PFSK-1 (cell line): ENCODE results near the gene IGHMBP2.

ENCODE experiments used
- FOXP2 ChIP-seq: optimal IDR thresholded peaks from 2 replicates; pipeline ENCODE3; 2011; ENCODE audit warnings: borderline replicate concordance, control low read depth, inconsistent platforms; ENCODE audit not compliant: insufficient read depth; ENCODE audit errors: extremely low read length, extremely low read depth
- POLR2AphosphoS5 ChIP-seq: IDR thresholded peaks from 2 replicates; pipeline ENCODE4 v1.6.1; 2012; ENCODE audit warnings: low read depth, mild to moderate bottlenecking, control low read depth, low read length, moderate library complexity
- SIN3A ChIP-seq: IDR thresholded peaks from 2 replicates; pipeline ENCODE4 v1.6.1; 2012; ENCODE audit warnings: mild to moderate bottlenecking, low read length, moderate library complexity, borderline replicate concordance; ENCODE audit not compliant: insufficient read depth
- TAF1 ChIP-seq: IDR thresholded peaks from 2 replicates; pipeline ENCODE4 v1.6.1; 2012; ENCODE audit warnings: low read length, control low read depth, borderline replicate concordance; ENCODE audit not compliant: insufficient read depth
- TF ChIP-seq, protein P1 (sequence below), 2 experiments: IDR thresholded peaks; 2 replicates each; pipeline versions ENCODE4 v1.6.1 to v1.8.0; 2011 to 2012; ENCODE audit warnings: low read depth in 2 of 2, low read length in 2 of 2, control low read depth in 1 of 2, inconsistent platforms in 1 of 2, mild to moderate bottlenecking in 1 of 2, moderate library complexity in 1 of 2; ENCODE audit not compliant: insufficient read depth in 1 of 2

DNA sequence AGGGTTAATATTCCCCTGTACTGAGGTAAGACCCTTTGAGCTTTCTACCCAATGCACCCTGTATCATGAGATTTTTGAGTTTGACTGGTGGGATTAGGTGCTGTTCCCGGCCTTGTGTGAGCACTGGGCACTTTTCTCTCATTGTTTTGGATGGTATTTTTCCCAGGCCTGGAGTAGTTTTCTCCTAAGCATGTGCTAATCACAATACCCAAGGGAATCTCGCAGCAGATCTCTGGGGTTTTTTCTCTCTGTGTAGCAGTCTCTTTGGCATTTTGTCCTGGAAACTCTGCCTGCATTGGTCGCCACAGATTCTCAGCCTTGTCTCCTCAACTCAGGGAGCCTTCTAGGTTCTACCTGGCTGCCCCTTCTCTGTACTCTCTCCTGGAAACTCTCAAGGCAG, 19.9 kb downstream of the IGHMBP2 start:
- TF ChIP-seq POLR2AphosphoS5: no peak
- no peak for TF ChIP-seq SIN3A
- TF ChIP-seq, protein P1, sequence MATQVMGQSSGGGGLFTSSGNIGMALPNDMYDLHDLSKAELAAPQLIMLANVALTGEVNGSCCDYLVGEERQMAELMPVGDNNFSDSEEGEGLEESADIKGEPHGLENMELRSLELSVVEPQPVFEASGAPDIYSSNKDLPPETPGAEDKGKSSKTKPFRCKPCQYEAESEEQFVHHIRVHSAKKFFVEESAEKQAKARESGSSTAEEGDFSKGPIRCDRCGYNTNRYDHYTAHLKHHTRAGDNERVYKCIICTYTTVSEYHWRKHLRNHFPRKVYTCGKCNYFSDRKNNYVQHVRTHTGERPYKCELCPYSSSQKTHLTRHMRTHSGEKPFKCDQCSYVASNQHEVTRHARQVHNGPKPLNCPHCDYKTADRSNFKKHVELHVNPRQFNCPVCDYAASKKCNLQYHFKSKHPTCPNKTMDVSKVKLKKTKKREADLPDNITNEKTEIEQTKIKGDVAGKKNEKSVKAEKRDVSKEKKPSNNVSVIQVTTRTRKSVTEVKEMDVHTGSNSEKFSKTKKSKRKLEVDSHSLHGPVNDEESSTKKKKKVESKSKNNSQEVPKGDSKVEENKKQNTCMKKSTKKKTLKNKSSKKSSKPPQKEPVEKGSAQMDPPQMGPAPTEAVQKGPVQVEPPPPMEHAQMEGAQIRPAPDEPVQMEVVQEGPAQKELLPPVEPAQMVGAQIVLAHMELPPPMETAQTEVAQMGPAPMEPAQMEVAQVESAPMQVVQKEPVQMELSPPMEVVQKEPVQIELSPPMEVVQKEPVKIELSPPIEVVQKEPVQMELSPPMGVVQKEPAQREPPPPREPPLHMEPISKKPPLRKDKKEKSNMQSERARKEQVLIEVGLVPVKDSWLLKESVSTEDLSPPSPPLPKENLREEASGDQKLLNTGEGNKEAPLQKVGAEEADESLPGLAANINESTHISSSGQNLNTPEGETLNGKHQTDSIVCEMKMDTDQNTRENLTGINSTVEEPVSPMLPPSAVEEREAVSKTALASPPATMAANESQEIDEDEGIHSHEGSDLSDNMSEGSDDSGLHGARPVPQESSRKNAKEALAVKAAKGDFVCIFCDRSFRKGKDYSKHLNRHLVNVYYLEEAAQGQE (IDR thresholded peaks at IDR 0.05; ENCODE audit: insufficient read depth in 1 of 2, low read depth in 2 of 2, low read length in 2 of 2): no peak
- TF ChIP-seq FOXP2: no peak
- TF ChIP-seq TAF1: no peak
